Tibial nerve (tissue), 4 donors: ENCODE results near the gene RABGGTA. TPM values are rescaled to one million over a fixed set of nuclear protein-coding genes. Genes with fewer than 3 reads are reported as not detected.
A peak's percentile ranks its signal among the peaks of the same experiment; 100 is the strongest.

ENCODE experiments used
- DNase-seq, 2 donors: peaks; one replicate each; pipeline ENCODE4 v3.0.0-alpha.2; 2019; ENCODE audit warnings: low spot score in 2 of 2
- H3K27ac ChIP-seq, 4 donors: fragments of 200-600 bp; sonication (generic) in 3 of 4; one replicate each; pipeline ENCODE4 v1.5.1; 2017 to 2019; ENCODE audit warnings: mild to moderate bottlenecking in 1 of 4
- H3K27me3 ChIP-seq, 2 donors: fragments of 200-600 bp; sonication (generic) in 1 of 2; one replicate each; pipeline versions ENCODE4 v1.5.1 to v1.6.0; 2017 to 2019
- H3K36me3 ChIP-seq, 3 donors: fragments of 200-600 bp; sonication (generic); one replicate each; pipeline ENCODE4 v1.5.1; 2018 to 2019
- H3K4me1 ChIP-seq, 4 donors: fragments of 200-600 bp; sonication (generic) in 3 of 4; one replicate each; pipeline ENCODE4 v1.5.1; 2017 to 2019
- H3K4me3 ChIP-seq, 4 donors: fragments of 200-600 bp; sonication (generic) in 3 of 4; one replicate each; pipeline ENCODE4 v1.5.1; 2017 to 2019; ENCODE audit warnings: mild to moderate bottlenecking in 1 of 4, moderate library complexity in 1 of 4
- H3K9me3 ChIP-seq, 4 donors: fragments of 200-600 bp; sonication (generic) in 3 of 4; one replicate each; pipeline ENCODE4 v1.5.1; 2017 to 2019
- EP300 ChIP-seq, 2 donors: sonication (generic); formaldehyde crosslinking; IDR thresholded peaks; one replicate each; pipeline ENCODE4 v1.6.1; 2017; ENCODE audit warnings: antibody characterized with exemption in 2 of 2, mild to moderate bottlenecking in 1 of 2
- POLR2A ChIP-seq, 2 donors: fragments of 450-650 bp; IDR thresholded peaks; one replicate each; pipeline ENCODE4 v1.6.1; 2017; ENCODE audit warnings: antibody characterized with exemption in 2 of 2, mild to moderate bottlenecking in 2 of 2, moderate library complexity in 2 of 2
- WGBS, 2 donors: methylation state at CpG; one replicate each; pipeline ENCODE4 v1.1.5; 2018; 5-methylcytosine and 5-hydroxymethylcytosine counted together
- total RNA-seq, 4 donors: library from RNA; depleted of rRNA; stranded (reverse); fragments of >200 nt; gene quantifications; one replicate each; pipeline ENCODE4 v1.1.0, GENCODE V29; 2016
- TF ChIP-seq, protein P1 (sequence below), 5 experiments: fragments of 200-600 bp in 3 of 5; fragments of 450-650 bp in 2 of 5; sonication (generic) in 3 of 5; IDR thresholded peaks; one replicate each; pipeline ENCODE4 v1.5.1; 2016 to 2019; ENCODE audit warnings: antibody characterized with exemption in 5 of 5, mild to moderate bottlenecking in 3 of 5, moderate library complexity in 2 of 5

The RABGGTA gene
- total RNA-seq, 4 donors from 2014 or later, result 36.5 to 68.4 (median 42.9) TPM

GRCh38 chr14:24234095-24235005 is 37.0 kb downstream of the RABGGTA start:
- TF ChIP-seq POLR2A (IDR thresholded peaks at IDR 0.05), result no peak
- TF ChIP-seq, protein P1, sequence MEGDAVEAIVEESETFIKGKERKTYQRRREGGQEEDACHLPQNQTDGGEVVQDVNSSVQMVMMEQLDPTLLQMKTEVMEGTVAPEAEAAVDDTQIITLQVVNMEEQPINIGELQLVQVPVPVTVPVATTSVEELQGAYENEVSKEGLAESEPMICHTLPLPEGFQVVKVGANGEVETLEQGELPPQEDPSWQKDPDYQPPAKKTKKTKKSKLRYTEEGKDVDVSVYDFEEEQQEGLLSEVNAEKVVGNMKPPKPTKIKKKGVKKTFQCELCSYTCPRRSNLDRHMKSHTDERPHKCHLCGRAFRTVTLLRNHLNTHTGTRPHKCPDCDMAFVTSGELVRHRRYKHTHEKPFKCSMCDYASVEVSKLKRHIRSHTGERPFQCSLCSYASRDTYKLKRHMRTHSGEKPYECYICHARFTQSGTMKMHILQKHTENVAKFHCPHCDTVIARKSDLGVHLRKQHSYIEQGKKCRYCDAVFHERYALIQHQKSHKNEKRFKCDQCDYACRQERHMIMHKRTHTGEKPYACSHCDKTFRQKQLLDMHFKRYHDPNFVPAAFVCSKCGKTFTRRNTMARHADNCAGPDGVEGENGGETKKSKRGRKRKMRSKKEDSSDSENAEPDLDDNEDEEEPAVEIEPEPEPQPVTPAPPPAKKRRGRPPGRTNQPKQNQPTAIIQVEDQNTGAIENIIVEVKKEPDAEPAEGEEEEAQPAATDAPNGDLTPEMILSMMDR (IDR thresholded peaks at IDR 0.05), result no peak
- DNase-seq, result no peak
- Histone ChIP-seq H3K4me3 (no peak overlapping the region), H3K36me3 (peaks cover 0 to 42% (median 0%) of the 10 kb centered on the region in 3 donors), H3K27ac (no peak overlapping the region), H3K9me3 (no peaks in the 10 kb centered on the region), H3K4me1 (peaks cover 0 to 58% (median 24%) of the 10 kb centered on the region in 4 donors), H3K27me3 (no peaks in the 10 kb centered on the region)
- 84 to 91% methylated on average over 3 of the region's 3 CpGs for WGBS, 2 donors

DNA sequence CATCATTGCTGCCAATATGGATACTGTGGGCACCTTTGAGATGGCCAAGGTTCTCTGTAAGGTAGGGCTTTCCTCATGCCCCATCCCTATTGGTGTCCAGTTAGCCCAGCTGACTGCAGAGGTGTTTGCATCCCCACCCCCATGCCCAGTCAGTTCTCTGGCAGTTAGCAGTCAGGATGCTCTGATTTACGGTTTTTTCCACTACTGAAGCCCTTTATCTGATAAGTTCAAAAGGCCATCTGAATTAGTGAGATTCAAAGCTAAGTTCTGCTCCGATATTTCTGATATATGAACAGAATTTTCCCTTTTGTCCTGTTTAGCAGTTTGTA is 37.9 kb downstream of the RABGGTA start:
- peak overlapping the region; percentile 51 to 98 (median 88) for H3K4me3 ChIP-seq
- WGBS, 2 donors, result 63 to 74% methylated on average over 2 of the region's 2 CpGs
- peak overlapping the region; percentile 80 to 94 (median 89) for H3K27ac ChIP-seq
- no peak for TF ChIP-seq EP300 (IDR thresholded peaks at IDR 0.05)
- TF ChIP-seq POLR2A (IDR thresholded peaks at IDR 0.05), result no peak
- TF ChIP-seq, protein P1 (IDR thresholded peaks at IDR 0.05), result no peak
- no peak for DNase-seq
- H3K27me3 ChIP-seq, result no peaks in the 10 kb centered on the region
- peaks cover 0 to 33% (median 0%) of the 10 kb centered on the region in 3 donors for H3K36me3 ChIP-seq
- no peaks in the 10 kb centered on the region for H3K9me3 ChIP-seq
- peaks cover 0 to 50% (median 23%) of the 10 kb centered on the region in 4 donors for H3K4me1 ChIP-seq

- TF ChIP-seq EP300 (IDR thresholded peaks at IDR 0.05) (peak in 1 of 2 donors; percentile 4), POLR2A (IDR thresholded peaks at IDR 0.05) (no peak)
- Histone ChIP-seq H3K4me3 (peak within 1 kb of the TSS; percentile 51 to 98 (median 88)), H3K9me3 (no peaks in the 10 kb centered on the region), H3K27me3 (no peaks in the 10 kb centered on the region), H3K27ac (peak within 1 kb of the TSS; percentile 80 to 94 (median 89)), H3K36me3 (peaks cover 0 to 33% (median 0%) of the 10 kb centered on the region in 3 donors), H3K4me1 (peaks cover 0 to 44% (median 23%) of the 10 kb centered on the region in 4 donors)
- DNase-seq, result no peak
- WGBS, 2 donors, result 3 to 7% methylated on average over 26 to 34 of the region's 38 CpGs
Measured at GRCh38 chr14:24232645-24233537, 38.5 kb downstream of the RABGGTA start, which contains the start of gene GMPR2. Gene GMPR2 (plus strand): TSS chr14:24232929. CDS start chr14:24233254, 325 bp downstream.

GRCh38 chr14:24232121-24232644 is 39.2 kb downstream of the RABGGTA start, which contains the start of gene NEDD8:
Gene NEDD8 (minus strand): TSS chr14:24232367. CDS start chr14:24232267, 100 bp downstream.
- H3K9me3 ChIP-seq, result no peaks in the 10 kb centered on the region
- H3K27ac ChIP-seq, result peak within 1 kb of the TSS; percentile 80 to 94 (median 89)
- no peaks in the 10 kb centered on the region for H3K27me3 ChIP-seq
- H3K4me3 ChIP-seq, result peak within 1 kb of the TSS; percentile 51 to 98 (median 88)
- TF ChIP-seq, protein P1 (IDR thresholded peaks at IDR 0.05), result no peak
- TF ChIP-seq EP300 (IDR thresholded peaks at IDR 0.05), result peak; percentile 40 to 83
- peak; percentile 12 to 47 for TF ChIP-seq POLR2A (IDR thresholded peaks at IDR 0.05)
- peaks cover 0 to 44% (median 23%) of the 10 kb centered on the region in 4 donors for H3K4me1 ChIP-seq
- 1 to 2% methylated on average over 24 to 29 of the region's 30 CpGs for WGBS, 2 donors
- DNase-seq, result peak; percentile 89 to 91
- H3K36me3 ChIP-seq, result peaks cover 0 to 33% (median 0%) of the 10 kb centered on the region in 3 donors
